Measurements from ENCODE around the gene KRT71. TPM values are rescaled to one million over a fixed set of nuclear protein-coding genes. Genes with fewer than 3 reads are reported as not detected.

Gene KRT71
- total and polyA plus RNA-seq, 2 of the 8 experiments (the other 6 are each of a cell fraction or from before 2014, with no cell fraction given), result not detected

DNA sequence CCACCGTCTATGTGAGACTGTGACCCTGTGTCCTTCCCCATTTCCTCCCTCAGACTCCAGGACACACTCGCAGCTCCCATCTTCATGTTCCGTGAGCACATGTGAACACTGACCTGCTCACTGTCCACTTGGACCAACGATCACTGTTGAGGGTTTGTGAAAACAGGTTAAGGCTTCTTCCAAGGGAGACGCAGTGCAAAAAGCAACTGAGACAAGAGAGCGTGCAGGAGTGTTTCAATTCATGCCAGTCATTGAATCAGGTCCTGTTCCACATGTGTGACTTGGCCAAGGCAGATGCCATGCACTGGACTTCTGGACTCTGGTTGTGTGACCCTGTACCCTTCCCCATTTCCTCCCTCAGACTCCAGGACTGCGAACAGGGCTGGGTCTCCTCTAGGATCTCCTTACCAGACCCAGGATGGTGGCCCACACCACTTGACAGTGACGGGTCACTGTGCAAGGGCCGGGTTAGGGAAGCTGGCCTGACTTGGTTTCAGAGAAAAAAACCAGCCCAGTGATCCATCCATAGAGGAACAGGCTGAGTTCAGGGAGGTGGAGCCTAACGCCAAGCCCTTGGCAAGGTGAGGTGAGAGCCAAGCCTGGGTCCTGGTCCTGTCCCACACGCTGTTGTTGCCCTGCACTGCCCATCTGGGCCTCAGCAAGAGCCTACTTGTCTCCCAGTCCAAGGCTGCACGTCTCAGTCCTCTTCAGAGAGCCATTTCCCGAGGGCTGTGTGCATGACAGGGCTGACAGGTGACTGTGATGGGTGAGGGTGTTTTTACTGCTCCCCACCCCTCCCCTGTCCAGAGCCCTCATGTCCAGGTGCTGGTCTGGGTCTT is 27.1 kb downstream of the KRT71 start:
- TF ChIP-seq SRF (IDR thresholded peaks at IDR 0.05; ENCODE audit: low read depth, low read length) (no peak), JUN (IDR thresholded peaks at IDR 0.05; ENCODE audit: low read depth, low read length) (no peak), RNF2 (IDR thresholded peaks at IDR 0.05; ENCODE audit: borderline replicate concordance, low read depth, low read length, missing control alignments, poor library complexity, severe bottlenecking) (no peak), TAF1 (IDR thresholded peaks at IDR 0.05; ENCODE audit: low read depth, low read length) (no peak)
- TF ChIP-seq, protein P1, sequence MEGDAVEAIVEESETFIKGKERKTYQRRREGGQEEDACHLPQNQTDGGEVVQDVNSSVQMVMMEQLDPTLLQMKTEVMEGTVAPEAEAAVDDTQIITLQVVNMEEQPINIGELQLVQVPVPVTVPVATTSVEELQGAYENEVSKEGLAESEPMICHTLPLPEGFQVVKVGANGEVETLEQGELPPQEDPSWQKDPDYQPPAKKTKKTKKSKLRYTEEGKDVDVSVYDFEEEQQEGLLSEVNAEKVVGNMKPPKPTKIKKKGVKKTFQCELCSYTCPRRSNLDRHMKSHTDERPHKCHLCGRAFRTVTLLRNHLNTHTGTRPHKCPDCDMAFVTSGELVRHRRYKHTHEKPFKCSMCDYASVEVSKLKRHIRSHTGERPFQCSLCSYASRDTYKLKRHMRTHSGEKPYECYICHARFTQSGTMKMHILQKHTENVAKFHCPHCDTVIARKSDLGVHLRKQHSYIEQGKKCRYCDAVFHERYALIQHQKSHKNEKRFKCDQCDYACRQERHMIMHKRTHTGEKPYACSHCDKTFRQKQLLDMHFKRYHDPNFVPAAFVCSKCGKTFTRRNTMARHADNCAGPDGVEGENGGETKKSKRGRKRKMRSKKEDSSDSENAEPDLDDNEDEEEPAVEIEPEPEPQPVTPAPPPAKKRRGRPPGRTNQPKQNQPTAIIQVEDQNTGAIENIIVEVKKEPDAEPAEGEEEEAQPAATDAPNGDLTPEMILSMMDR (IDR thresholded peaks at IDR 0.05; ENCODE audit: control extremely low read depth in 1 of 3, insufficient read depth in 1 of 3, low read depth in 1 of 3, low read length in 3 of 3), result no peak
- TF ChIP-seq, protein P2, sequence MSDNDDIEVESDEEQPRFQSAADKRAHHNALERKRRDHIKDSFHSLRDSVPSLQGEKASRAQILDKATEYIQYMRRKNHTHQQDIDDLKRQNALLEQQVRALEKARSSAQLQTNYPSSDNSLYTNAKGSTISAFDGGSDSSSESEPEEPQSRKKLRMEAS (IDR thresholded peaks at IDR 0.05), result no peak
- Histone ChIP-seq H2BK5ac (ENCODE audit: low read depth, low read length) (no peak overlapping the region), H3K27me3 (replicated peaks in 1 of 4; ENCODE audit: control insufficient read depth in 3 of 4, extremely low read depth in 1 of 4, insufficient read depth in 3 of 4, low read length in 3 of 4) (no peaks in the 10 kb centered on the region; a peak in 1 of 7 replicates), H2BK20ac (ENCODE audit: low read length) (no peak overlapping the region), H4K91ac (replicated peaks; ENCODE audit: insufficient read length, low read length) (no peak overlapping the region), H2AFZ (ENCODE audit: low read length) (no peak overlapping the region), H2BK12ac (ENCODE audit: low read depth, low read length) (no peak overlapping the region), H2AK5ac (ENCODE audit: low read depth, low read length) (no peak overlapping the region), H3K23me2 (ENCODE audit: low read depth, low read length) (no peaks in the 10 kb centered on the region), H3K79me1 (ENCODE audit: low read depth, low read length) (no peaks in the 10 kb centered on the region), H3K4me2 (ENCODE audit: insufficient read depth in 1 of 2, low read depth in 2 of 2, low read length in 2 of 2) (no peak overlapping the region), H2BK15ac (ENCODE audit: low read length) (no peak overlapping the region), H3K4me1 (replicated peaks in 1 of 4; ENCODE audit: control insufficient read depth in 3 of 4, insufficient read depth in 4 of 4, low read length in 3 of 4) (peaks cover 0 to 1% (median 0%) of the 10 kb centered on the region in 4 experiments; a peak in 1 of 7 replicates), H3K14ac (ENCODE audit: insufficient read length) (no peak overlapping the region), H3K23ac (ENCODE audit: insufficient read length) (no peak overlapping the region), H2BK120ac (replicated peaks; ENCODE audit: low read depth, low read length) (no peak overlapping the region), H4K20me1 (replicated peaks in 1 of 2; ENCODE audit: control insufficient read depth in 1 of 2, insufficient read depth in 2 of 2, low read length in 2 of 2) (no peaks in the 10 kb centered on the region), H3K79me2 (ENCODE audit: control insufficient read depth in 1 of 2, insufficient read depth in 2 of 2, low read length in 2 of 2) (no peaks in the 10 kb centered on the region), H4K5ac (ENCODE audit: insufficient read length, low read depth, low read length) (no peak overlapping the region), H3K36me3 (ENCODE audit: control insufficient read depth in 2 of 4, insufficient read depth in 4 of 4, low read length in 3 of 4) (no peaks in the 10 kb centered on the region), H3K56ac (replicated peaks; ENCODE audit: insufficient read length, low read depth, low read length) (no peak overlapping the region), H3K27ac (ENCODE audit: low read depth, low read length) (no peak overlapping the region), H3K4me3 (ENCODE audit: extremely low read depth in 1 of 4, insufficient read depth in 2 of 4, low read depth in 3 of 4, low read length in 4 of 4) (no peak overlapping the region), H3K9ac (replicated peaks in 1 of 4; ENCODE audit: extremely low read depth in 1 of 4, low read depth in 3 of 4, low read length in 3 of 4) (no peak overlapping the region), H4K8ac (ENCODE audit: extremely low read depth, insufficient read depth, low read length) (peak overlapping the region; percentile 16; the same call in 1 of the 2 replicates), H3K18ac (ENCODE audit: extremely low read depth, low read length) (no peak overlapping the region), H3K4ac (replicated peaks; ENCODE audit: insufficient read length, low read depth, low read length) (no peak overlapping the region), H3K9me3 (ENCODE audit: insufficient read depth in 2 of 2, low read depth in 1 of 2, low read length in 1 of 2) (no peaks in the 10 kb centered on the region)
- 84% methylated on average over 13 of the region's 13 CpGs; no CpG with 5 or more reads in 1 of the 2 experiments for WGBS, 2 experiments (ENCODE audit: extremely low coverage in 1 of 2, insufficient coverage in 1 of 2, insufficient read length in 1 of 2, insufficient replicate concordance in 2 of 2, low coverage in 1 of 2, low lambda C conversion rate in 2 of 2, missing lambda C conversion rate in 1 of 2)
- FAIRE-seq, result no peak
- ChIA-PET POLR2A (ENCODE audit: partially characterized antibody) (no interaction called here), CTCF (ENCODE audit: partially characterized antibody) (interaction anchor here (1.0 to 1.2 kb wide), 3 partner anchors 14 to 135 kb away, joined by 3 read pairs; no protein-coding TSS in a partner anchor)
- peak in 1 of 2 experiments; percentile 17 for DNase-seq (ENCODE audit: low read depth in 1 of 2, low spot score in 2 of 2)

All from H1 (cell line).